ENCODE results near the gene CDK5RAP2.

Gene CDK5RAP2

GRCh38 chr9:120348951-120349429 is 231.0 kb downstream of the CDK5RAP2 start:
- no peak overlapping the region for H3K4me3 ChIP-seq (ENCODE audit: low read length)
- DNase-seq (ENCODE audit: low read depth, low spot score) = peak; percentile 20

DNA sequence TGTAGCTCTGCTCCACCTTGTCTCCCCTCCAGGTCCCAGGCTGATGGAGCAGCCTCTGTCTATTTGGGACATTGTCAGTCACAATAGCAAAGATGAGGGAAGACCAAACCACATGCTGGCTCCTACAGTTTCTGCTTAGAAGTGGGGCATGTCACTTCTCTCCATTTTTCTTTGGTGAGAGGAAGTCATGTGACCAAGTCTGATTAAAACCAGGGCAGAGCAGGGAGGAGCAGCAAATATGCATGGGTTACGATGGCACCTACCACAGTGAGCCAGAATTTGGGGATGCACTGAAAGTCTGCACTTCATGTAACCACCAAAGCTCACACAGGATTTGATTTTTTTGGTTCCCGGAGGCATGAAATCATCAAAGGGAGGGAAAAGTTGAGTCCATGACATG is 234.6 kb downstream of the CDK5RAP2 start:
- peak; percentile 27 for DNase-seq (ENCODE audit: low read depth, low spot score)
- H3K4me3 ChIP-seq (ENCODE audit: low read length) = no peak overlapping the region

GRCh38 chr9:120344230-120344629 is 235.7 kb downstream of the CDK5RAP2 start:
- DNase-seq (ENCODE audit: low read depth, low spot score) = no peak
- no peak overlapping the region for H3K4me3 ChIP-seq (ENCODE audit: low read length)

- no peak overlapping the region for H3K4me3 ChIP-seq (ENCODE audit: low read length)
- DNase-seq (ENCODE audit: low read depth, low spot score) = no peak
Measured at GRCh38 chr9:120343416-120343815, 236.6 kb downstream of the CDK5RAP2 start.

Data from Jurkat, Clone E6-1 (cell line).